Peyer's patch (tissue), 4 donors: ENCODE data around the gene MMP24OS. TPM values are rescaled to one million over a fixed set of nuclear protein-coding genes. Genes with fewer than 3 reads are reported as not detected.

ENCODE experiments used
- DNase-seq, 3 donors: peaks; one replicate each; pipeline ENCODE4 v3.0.0-alpha.2; 2017 to 2019
- H3K27ac ChIP-seq, 4 donors: fragments of 200-600 bp; sonication (generic); one replicate each; pipeline ENCODE4 v1.5.1; 2016 to 2019
- H3K27me3 ChIP-seq, 2 donors: fragments of 200-600 bp; sonication (generic); one replicate each; pipeline ENCODE4 v1.5.1; 2019
- H3K36me3 ChIP-seq, 3 donors: fragments of 200-600 bp; sonication (generic); one replicate each; pipeline ENCODE4 v1.5.1; 2016 to 2019
- H3K4me1 ChIP-seq, 4 donors: fragments of 200-600 bp; sonication (generic); one replicate each; pipeline ENCODE4 v1.5.1; 2016 to 2019
- H3K4me3 ChIP-seq, 4 donors: fragments of 200-600 bp; sonication (generic); 1 replicate in 3 of 4; 2 replicates in 1 of 4; pipeline ENCODE4 v1.5.1; 2016 to 2019; ENCODE audit warnings: mild to moderate bottlenecking in 1 of 4
- H3K9me3 ChIP-seq, 4 donors: fragments of 200-600 bp; sonication (generic); one replicate each; pipeline ENCODE4 v1.5.1; 2016 to 2019; ENCODE audit warnings: mild to moderate bottlenecking in 1 of 4
- POLR2A ChIP-seq, 2 donors: fragments of 450-650 bp; IDR thresholded peaks; one replicate each; pipeline ENCODE4 v1.5.1; 2017; ENCODE audit warnings: antibody characterized with exemption in 2 of 2, mild to moderate bottlenecking in 2 of 2, moderate library complexity in 2 of 2
- total RNA-seq, 4 donors: library from RNA; depleted of rRNA; stranded (reverse); fragments of >200 nt; gene quantifications; one replicate each; pipeline ENCODE4 v1.1.0, GENCODE V29; 2016
- TF ChIP-seq, protein P1 (sequence below), 6 experiments: fragments of 450-650 bp in 4 of 6; fragments of 200-600 bp in 2 of 6; sonication (generic) in 1 of 6; IDR thresholded peaks; one replicate each; pipeline ENCODE4 v1.5.1; 2017 to 2019; ENCODE audit warnings: antibody characterized with exemption in 6 of 6, mild to moderate bottlenecking in 3 of 6, moderate library complexity in 1 of 6

MMP24OS gene
- 10 to 100 TPM; 23.1 to 86.1 (median 58.6) TPM for total RNA-seq

DNA sequence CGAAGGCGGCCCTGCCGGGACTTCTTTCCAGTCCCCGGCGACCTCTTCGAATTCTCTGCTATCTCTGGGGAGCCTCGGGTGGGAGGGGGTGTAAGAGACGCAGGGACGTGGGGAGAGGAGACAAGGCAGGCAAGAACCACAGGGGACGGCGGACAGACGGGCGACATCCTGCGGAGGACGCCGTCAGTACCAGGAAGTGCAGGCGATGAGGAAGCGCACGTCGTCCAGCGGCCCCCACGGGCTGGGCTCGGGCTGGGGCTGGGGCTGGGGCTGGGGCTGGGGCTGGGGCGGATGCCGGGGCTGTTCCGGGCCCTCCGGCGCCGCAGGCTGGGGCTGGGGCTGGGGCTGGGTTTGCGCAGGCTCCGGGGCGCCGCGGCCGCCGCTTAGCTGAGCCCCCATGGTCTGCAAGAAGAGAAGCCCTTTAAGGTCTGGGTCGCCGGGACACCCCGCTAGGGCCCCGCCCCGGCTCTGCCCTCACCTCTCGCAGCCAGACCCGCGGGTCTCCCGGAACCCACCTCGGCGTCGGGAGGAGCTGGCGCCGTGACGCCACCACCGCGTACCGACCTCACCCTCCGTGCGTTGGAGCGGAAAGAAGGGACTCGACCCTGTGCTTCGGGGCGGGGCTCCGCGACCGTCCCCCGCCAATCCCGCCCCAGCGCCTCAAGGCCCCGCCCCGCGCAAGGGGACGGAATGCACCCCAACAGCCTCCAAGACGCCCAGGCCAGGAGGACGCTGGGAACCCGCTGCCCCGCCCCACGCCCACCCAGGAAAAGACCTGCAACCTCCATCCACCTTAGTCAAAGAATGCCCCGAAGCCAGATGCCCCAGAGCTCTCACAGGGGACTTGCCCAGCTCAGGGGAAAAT is at the start of gene MMP24OS:
Gene MMP24OS (minus strand): TSS at position 592 of the 865 bp plus-strand sequence. CDS start 193 bp downstream, at position 399.
- TF ChIP-seq POLR2A (IDR thresholded peaks at IDR 0.05), result peak; percentile 94 to 97
- TF ChIP-seq, protein P1, sequence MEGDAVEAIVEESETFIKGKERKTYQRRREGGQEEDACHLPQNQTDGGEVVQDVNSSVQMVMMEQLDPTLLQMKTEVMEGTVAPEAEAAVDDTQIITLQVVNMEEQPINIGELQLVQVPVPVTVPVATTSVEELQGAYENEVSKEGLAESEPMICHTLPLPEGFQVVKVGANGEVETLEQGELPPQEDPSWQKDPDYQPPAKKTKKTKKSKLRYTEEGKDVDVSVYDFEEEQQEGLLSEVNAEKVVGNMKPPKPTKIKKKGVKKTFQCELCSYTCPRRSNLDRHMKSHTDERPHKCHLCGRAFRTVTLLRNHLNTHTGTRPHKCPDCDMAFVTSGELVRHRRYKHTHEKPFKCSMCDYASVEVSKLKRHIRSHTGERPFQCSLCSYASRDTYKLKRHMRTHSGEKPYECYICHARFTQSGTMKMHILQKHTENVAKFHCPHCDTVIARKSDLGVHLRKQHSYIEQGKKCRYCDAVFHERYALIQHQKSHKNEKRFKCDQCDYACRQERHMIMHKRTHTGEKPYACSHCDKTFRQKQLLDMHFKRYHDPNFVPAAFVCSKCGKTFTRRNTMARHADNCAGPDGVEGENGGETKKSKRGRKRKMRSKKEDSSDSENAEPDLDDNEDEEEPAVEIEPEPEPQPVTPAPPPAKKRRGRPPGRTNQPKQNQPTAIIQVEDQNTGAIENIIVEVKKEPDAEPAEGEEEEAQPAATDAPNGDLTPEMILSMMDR (IDR thresholded peaks at IDR 0.05), result peak in 4 of 6 experiments; percentile 6 to 34 (median 27)
- peaks cover 0 to 22% (median 11%) of the 10 kb centered on the region in 4 donors for H3K4me1 ChIP-seq

DNA sequence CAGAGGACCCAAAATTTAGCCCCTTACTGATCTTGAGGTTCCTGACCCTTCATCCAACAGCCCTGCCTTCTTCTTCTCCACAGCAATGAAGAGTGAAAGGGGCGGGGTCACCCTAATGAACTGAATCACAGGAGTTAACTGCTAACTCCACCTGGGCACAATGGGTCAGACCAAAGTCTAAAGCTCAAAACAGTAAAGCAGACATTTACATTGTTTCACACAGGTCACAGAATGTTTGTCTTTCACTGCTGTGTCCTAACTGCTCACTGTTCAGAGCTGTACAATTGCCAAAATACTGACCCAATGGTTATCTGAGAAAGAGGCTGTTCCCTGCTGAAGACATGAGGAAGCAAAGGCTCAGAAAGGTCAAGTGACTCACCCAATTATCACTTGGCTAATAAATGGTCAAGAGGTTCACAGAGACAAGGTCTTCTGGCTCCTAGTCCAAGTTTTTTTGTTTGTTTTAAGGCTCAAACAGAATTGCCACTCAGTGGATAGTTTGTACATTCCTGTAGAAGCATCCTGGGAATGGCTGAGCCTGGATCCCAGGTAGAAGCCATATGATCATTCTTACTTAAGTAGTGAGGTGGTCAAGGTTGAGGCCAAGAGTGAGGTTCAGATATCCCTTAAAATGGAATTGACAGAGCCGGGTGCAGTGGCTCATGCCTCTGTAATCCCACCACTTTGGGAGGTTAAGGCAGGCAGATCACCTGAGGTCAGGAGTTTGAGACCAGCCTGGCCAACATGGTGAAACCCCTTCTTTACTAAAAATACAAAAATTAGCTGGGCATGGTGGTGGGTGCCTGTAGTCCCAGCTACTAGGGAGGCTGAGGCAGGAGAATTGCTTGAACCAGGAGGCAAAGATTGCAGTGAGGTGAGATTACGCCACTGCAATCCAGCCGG is 49.4 kb upstream of the MMP24OS start:
- peak in 2 of 3 donors; percentile 57 to 85 for DNase-seq
- TF ChIP-seq, protein P1 (IDR thresholded peaks at IDR 0.05), result no peak
- no peak for TF ChIP-seq POLR2A (IDR thresholded peaks at IDR 0.05)
- H3K27me3 ChIP-seq, result no peaks in the 10 kb centered on the region
- H3K4me1 ChIP-seq, result peaks cover 0 to 33% (median 3%) of the 10 kb centered on the region in 4 donors
- no peaks in the 10 kb centered on the region for H3K36me3 ChIP-seq
- H3K27ac ChIP-seq, result peak overlapping the region in 3 of 4 donors; percentile 50 to 90 (median 71)
- no peak overlapping the region for H3K4me3 ChIP-seq
- H3K9me3 ChIP-seq, result no peaks in the 10 kb centered on the region

More for the DNA sequence above, at the start of gene MMP24OS:
- Histone ChIP-seq H3K27ac (peak within 1 kb of the TSS; percentile 98 to 100 (median 99)), H3K4me3 (peak within 1 kb of the TSS; percentile 78 to 99 (median 84)), H3K27me3 (no peaks in the 10 kb centered on the region), H3K36me3 (peaks cover 0 to 33% (median 0%) of the 10 kb centered on the region in 3 donors), H3K9me3 (no peaks in the 10 kb centered on the region)
- peak; percentile 89 to 96 (median 94) for DNase-seq

DNA sequence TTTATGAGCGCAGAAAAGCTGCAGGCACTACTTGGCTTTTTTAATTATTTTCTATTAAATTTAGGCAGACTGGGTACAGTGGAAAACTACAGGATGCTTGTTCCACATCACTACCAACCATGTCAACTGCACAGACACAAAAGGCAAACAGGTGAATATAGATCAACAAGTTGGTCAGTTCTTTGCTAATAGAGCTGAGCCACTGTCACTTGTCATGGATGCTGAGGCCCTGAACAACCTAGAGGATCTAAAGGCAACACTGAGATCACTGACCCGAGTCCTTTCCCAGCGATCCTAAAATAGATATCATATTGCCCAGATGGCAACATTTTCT is 48.8 kb upstream of the MMP24OS start:
- no peaks in the 10 kb centered on the region for H3K36me3 ChIP-seq
- H3K27ac ChIP-seq, result peak overlapping the region in 3 of 4 donors; percentile 4 to 80 (median 71)
- DNase-seq, result no peak
- H3K4me1 ChIP-seq, result peaks cover 0 to 33% (median 3%) of the 10 kb centered on the region in 4 donors
- no peaks in the 10 kb centered on the region for H3K27me3 ChIP-seq
- TF ChIP-seq, protein P1 (IDR thresholded peaks at IDR 0.05), result no peak
- TF ChIP-seq POLR2A (IDR thresholded peaks at IDR 0.05), result no peak
- no peaks in the 10 kb centered on the region for H3K9me3 ChIP-seq
- H3K4me3 ChIP-seq, result no peak overlapping the region

DNA sequence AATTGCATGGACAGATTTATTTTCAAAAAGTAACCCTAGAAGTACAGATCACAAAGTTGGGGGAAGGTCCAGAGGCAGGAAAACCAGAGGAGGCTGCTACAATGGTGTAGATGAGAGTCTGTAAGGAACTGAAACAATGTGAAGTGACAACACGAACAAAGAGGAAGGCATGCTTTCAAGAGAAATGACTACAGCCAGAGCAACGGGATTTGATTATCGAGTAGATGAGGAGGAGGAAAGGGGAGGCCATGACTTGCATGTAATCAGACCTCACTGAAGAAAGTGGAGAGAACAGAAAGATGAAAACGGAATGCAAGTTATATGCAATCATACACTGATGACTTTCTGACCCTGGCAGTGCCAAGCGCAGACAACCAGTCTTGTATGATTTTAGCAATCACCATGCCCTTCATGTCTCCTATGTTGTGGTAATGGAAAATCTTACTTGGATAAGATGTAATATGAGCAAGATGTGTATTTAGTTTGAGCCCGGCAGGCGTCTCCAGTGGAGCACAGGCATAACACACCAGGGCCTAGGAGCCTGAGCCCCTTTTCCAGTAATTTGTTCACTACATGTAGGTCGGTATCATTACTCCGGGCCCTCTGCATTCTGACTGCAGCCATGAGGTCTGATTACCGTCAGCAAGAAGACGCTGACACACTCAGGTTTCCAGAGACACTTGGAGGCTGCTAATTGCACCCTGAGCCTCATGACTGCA is 48.3 kb upstream of the MMP24OS start:
- Histone ChIP-seq H3K36me3 (no peaks in the 10 kb centered on the region), H3K4me1 (peaks cover 0 to 33% (median 3%) of the 10 kb centered on the region in 4 donors), H3K27ac (peak overlapping the region in 3 of 4 donors; percentile 19 to 80 (median 71)), H3K27me3 (no peaks in the 10 kb centered on the region), H3K9me3 (no peaks in the 10 kb centered on the region), H3K4me3 (no peak overlapping the region)
- no peak for DNase-seq
- no peak for TF ChIP-seq POLR2A (IDR thresholded peaks at IDR 0.05)
- TF ChIP-seq, protein P1 (IDR thresholded peaks at IDR 0.05), result no peak

DNA sequence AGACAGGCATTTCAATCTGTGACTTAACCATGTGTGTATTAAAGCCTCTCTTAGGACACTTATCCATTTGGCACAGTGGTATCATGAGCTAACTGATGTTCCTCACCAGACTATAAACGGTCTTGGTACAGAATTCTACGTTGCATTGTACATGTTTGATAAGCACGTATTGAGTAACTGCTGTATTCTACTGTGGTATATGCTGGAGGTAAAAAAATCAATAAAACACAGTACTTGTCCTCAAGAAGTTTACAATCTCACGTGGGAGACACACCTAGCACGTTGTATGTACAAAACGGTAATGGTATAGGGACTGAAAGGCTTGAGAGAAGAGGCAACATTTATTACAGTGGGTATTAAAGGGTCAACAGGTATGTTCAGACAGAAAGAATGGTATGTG is 47.5 kb upstream of the MMP24OS start:
- Histone ChIP-seq H3K4me3 (no peak overlapping the region), H3K27ac (peak overlapping the region in 2 of 4 donors; percentile 71 to 80), H3K36me3 (no peaks in the 10 kb centered on the region), H3K27me3 (no peaks in the 10 kb centered on the region), H3K9me3 (no peaks in the 10 kb centered on the region), H3K4me1 (peaks cover 0 to 33% (median 3%) of the 10 kb centered on the region in 4 donors)
- DNase-seq, result no peak
- TF ChIP-seq, protein P1 (IDR thresholded peaks at IDR 0.05), result no peak
- no peak for TF ChIP-seq POLR2A (IDR thresholded peaks at IDR 0.05)
